Measurements from ENCODE around the gene TEAD2.

DNA sequence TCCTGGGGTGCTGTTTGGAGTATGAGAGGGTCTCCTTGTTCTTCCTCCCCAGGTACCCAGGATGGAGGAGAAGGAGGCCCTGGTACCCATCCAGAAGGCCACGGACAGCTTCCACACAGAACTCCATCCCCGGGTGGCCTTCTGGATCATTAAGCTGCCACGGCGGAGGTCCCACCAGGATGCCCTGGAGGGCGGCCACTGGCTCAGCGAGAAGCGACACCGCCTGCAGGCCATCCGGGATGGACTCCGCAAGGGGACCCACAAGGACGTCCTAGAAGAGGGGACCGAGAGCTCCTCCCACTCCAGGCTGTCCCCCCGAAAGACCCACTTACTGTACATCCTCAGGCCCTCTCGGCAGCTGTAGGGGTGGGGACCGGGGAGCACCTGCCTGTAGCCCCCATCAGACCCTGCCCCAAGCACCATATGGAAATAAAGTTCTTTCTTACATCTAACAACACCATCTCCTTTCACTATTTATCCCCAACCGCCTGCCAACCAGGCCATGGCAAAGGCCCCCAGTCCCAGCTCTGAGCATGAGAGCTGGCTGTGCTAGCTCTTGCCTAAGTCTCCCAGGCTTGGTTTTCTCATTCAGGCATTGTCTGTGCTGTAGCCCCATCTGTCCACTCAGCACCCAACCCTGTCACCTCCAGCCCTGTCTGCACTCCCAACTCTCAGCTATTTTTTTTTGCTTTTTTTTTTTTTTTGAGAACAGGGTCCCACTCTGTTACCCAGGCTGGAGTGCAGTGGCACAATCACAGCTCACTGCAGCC lies 12.6 kb upstream of the TEAD2 start:
- TF ChIP-seq, protein P1, sequence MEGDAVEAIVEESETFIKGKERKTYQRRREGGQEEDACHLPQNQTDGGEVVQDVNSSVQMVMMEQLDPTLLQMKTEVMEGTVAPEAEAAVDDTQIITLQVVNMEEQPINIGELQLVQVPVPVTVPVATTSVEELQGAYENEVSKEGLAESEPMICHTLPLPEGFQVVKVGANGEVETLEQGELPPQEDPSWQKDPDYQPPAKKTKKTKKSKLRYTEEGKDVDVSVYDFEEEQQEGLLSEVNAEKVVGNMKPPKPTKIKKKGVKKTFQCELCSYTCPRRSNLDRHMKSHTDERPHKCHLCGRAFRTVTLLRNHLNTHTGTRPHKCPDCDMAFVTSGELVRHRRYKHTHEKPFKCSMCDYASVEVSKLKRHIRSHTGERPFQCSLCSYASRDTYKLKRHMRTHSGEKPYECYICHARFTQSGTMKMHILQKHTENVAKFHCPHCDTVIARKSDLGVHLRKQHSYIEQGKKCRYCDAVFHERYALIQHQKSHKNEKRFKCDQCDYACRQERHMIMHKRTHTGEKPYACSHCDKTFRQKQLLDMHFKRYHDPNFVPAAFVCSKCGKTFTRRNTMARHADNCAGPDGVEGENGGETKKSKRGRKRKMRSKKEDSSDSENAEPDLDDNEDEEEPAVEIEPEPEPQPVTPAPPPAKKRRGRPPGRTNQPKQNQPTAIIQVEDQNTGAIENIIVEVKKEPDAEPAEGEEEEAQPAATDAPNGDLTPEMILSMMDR (IDR thresholded peaks at IDR 0.05; ENCODE audit: low read depth, low read length): no peak
- TF ChIP-seq, protein P2, sequence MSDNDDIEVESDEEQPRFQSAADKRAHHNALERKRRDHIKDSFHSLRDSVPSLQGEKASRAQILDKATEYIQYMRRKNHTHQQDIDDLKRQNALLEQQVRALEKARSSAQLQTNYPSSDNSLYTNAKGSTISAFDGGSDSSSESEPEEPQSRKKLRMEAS (IDR thresholded peaks at IDR 0.05; ENCODE audit: low read depth, low read length): no peak
